Fibroblast of villous mesenchyme (primary cell): ENCODE results near the gene SQSTM1. TPM values are rescaled to one million over a fixed set of nuclear protein-coding genes. Genes with fewer than 3 reads are reported as not detected.

ENCODE experiments used
- DNase-seq: peaks from one replicate; pipeline ENCODE4 v3.0.0-alpha.2; 2010; ENCODE audit warnings: low read depth
- H3K4me3 ChIP-seq: 2 replicates; pipeline ENCODE4 v1.5.1; 2011; ENCODE audit warnings: low read depth, mild to moderate bottlenecking, low read length
- CTCF ChIP-seq: IDR thresholded peaks from 2 replicates; pipeline ENCODE4 v1.5.1; 2012; ENCODE audit warnings: low read depth, mild to moderate bottlenecking, low read length; ENCODE audit not compliant: insufficient read depth
- total RNA-seq: library from RNA; depleted of rRNA; stranded (reverse); fragments of >200 nt; gene quantifications from 2 replicates; pipeline ENCODE4 v1.2.3, GENCODE V29; 2012

SQSTM1 gene
- total RNA-seq, 1 donor = 892 TPM

- no peak for TF ChIP-seq CTCF
- DNase-seq = no peak
- no peak overlapping the region for H3K4me3 ChIP-seq
These were observed 39.6 kb downstream of the SQSTM1 start for GRCh38 chr5:179860301-179860700.

- no peak for TF ChIP-seq CTCF
- DNase-seq = no peak
- no peak overlapping the region for H3K4me3 ChIP-seq
These were observed 41.6 kb downstream of the SQSTM1 start for GRCh38 chr5:179862296-179862695.

GRCh38 chr5:179862891-179863290 lies 42.2 kb downstream of the SQSTM1 start:
- DNase-seq = no peak
- TF ChIP-seq CTCF = no peak

GRCh38 chr5:179863449-179864085 lies 42.9 kb downstream of the SQSTM1 start:
- TF ChIP-seq CTCF = no peak
- no peak for DNase-seq

More at GRCh38 chr5:179862891-179863290, 42.2 kb downstream of the SQSTM1 start:
- H3K4me3 ChIP-seq = no peak overlapping the region

GRCh38 chr5:179864686-179865085 lies 44.0 kb downstream of the SQSTM1 start:
- no peak for DNase-seq

More at GRCh38 chr5:179863449-179864085, 42.9 kb downstream of the SQSTM1 start:
- no peak overlapping the region for H3K4me3 ChIP-seq

GRCh38 chr5:179865491-179866240 lies 45.0 kb downstream of the SQSTM1 start:
- no peak for DNase-seq
- TF ChIP-seq CTCF = no peak
- H3K4me3 ChIP-seq = no peak overlapping the region

More at GRCh38 chr5:179864686-179865085, 44.0 kb downstream of the SQSTM1 start:
- no peak for TF ChIP-seq CTCF
- H3K4me3 ChIP-seq = no peak overlapping the region
